ENCODE results near the gene BLTP3B.
A peak's percentile ranks its signal among the peaks of the same experiment; 100 is the strongest.

The BLTP3B gene

DNA sequence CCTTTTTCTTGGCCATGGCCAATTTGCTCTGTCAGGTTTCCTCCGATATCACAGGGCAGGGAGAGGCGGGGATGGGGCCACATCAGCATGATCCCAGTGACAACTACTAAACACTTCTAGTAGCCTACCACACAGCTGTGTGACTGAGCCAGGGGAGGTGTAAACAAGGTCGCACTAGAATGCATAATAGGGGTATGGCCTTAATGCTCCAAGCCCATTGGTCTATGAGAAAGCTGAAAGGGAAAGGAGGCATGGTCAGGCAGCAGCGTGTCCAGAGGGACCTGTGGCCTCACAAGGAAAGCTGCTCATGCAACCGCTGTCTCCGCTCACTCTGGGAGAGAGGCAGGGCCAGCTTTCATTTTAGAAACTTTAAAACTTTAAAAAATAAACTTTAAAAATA lies 30.4 kb upstream of the BLTP3B start:
- TF ChIP-seq POLR2A (IDR thresholded peaks at IDR 0.05; ENCODE audit: low read depth, low read length) (no peak), POLR2AphosphoS5 (IDR thresholded peaks at IDR 0.05; ENCODE audit: low read depth, low read length) (no peak), TAF1 (IDR thresholded peaks at IDR 0.05; ENCODE audit: borderline replicate concordance, low read depth, low read length) (no peak)
- DNase-seq (ENCODE audit: insufficient read length) (no peak), FAIRE-seq (no peak)

DNA sequence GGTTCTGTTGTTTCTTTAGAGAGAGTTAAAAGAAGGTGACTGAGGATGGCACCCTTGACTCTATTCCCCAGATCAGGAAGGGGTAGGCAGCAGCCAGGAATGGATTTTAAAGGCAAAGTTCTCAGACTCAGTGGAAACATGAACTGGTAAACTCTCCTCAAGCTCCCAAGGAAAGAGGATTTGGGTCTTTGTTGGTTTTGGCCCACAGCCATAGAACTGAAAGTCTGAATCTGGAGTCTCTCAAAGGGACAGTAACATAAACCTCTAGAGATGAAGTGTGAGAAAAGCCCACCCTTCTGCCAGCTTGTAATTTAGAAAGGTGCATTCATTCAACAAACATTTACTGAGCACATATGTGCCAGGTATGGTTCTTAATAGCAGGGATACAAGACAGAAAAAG lies 28.6 kb upstream of the BLTP3B start:
- TF ChIP-seq POLR2A (IDR thresholded peaks at IDR 0.05; ENCODE audit: low read depth, low read length), result no peak
- TF ChIP-seq TAF1 (IDR thresholded peaks at IDR 0.05; ENCODE audit: borderline replicate concordance, low read depth, low read length), result no peak
- TF ChIP-seq POLR2AphosphoS5 (IDR thresholded peaks at IDR 0.05; ENCODE audit: low read depth, low read length), result no peak
- FAIRE-seq (no peak), DNase-seq (ENCODE audit: insufficient read length) (no peak)

- no peak for FAIRE-seq
- TF ChIP-seq POLR2AphosphoS5 (IDR thresholded peaks at IDR 0.05; ENCODE audit: low read depth, low read length), result no peak
- no peak for DNase-seq (ENCODE audit: insufficient read length)
Measured at GRCh38 chr12:100170313-100170858, 27.7 kb upstream of the BLTP3B start.

DNA sequence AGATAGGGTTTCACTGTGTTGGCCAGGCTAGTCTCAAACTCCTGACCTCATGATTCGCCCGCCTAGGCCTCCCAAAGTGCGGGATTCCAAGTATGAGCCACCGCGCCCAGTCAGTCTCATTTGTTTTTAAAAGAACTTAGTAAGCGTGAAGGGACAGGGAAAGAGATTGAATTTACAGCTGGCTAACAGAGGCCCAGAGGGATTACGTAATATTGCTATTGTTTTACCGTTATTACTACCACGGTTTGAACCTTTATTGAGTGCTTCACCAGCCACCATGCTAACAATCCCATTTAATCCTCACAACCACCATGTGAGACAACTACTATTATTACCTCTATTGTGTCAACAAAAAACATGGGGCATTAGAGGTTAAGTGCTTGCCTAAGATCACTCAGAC lies 26.7 kb upstream of the BLTP3B start:
- FAIRE-seq, result no peak
- TF ChIP-seq POLR2A (IDR thresholded peaks at IDR 0.05; ENCODE audit: low read depth, low read length), result no peak
- TF ChIP-seq TAF1 (IDR thresholded peaks at IDR 0.05; ENCODE audit: borderline replicate concordance, low read depth, low read length), result no peak
- TF ChIP-seq POLR2AphosphoS5 (IDR thresholded peaks at IDR 0.05; ENCODE audit: low read depth, low read length), result no peak
- DNase-seq (ENCODE audit: insufficient read length), result no peak

DNA sequence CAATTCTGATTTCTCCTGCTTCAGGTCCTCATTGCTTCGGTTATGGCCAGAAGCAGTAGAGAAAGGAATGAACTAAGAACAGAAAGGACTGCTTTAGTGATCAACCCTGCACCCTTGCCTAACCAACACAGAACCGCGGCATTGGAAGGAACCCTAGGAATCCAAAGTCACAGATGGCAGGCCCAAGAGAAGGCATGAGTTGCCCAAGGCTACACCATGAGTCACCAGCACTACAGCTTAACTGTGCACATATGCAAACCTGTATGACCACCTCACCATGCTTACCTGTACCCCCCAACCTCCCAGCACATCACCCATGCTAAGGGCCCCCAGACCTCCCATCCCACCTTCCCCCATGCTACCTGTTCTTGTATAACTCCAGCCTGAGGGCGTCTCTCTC lies 25.9 kb upstream of the BLTP3B start:
- no peak for FAIRE-seq
- no peak for DNase-seq (ENCODE audit: insufficient read length)
- TF ChIP-seq POLR2AphosphoS5 (IDR thresholded peaks at IDR 0.05; ENCODE audit: low read depth, low read length) (no peak), TAF1 (IDR thresholded peaks at IDR 0.05; ENCODE audit: borderline replicate concordance, low read depth, low read length) (no peak), POLR2A (IDR thresholded peaks at IDR 0.05; ENCODE audit: low read depth, low read length) (no peak)

- DNase-seq (ENCODE audit: insufficient read length) (no peak), FAIRE-seq (no peak)
- TF ChIP-seq POLR2A (IDR thresholded peaks at IDR 0.05; ENCODE audit: low read depth, low read length), result no peak
Measured at GRCh38 chr12:100166232-100166631, 23.6 kb upstream of the BLTP3B start.

- TF ChIP-seq POLR2AphosphoS5 (IDR thresholded peaks at IDR 0.05; ENCODE audit: low read depth, low read length) (no peak), POLR2A (IDR thresholded peaks at IDR 0.05; ENCODE audit: low read depth, low read length) (no peak), TAF1 (IDR thresholded peaks at IDR 0.05; ENCODE audit: borderline replicate concordance, low read depth, low read length) (no peak)
- no peak for DNase-seq (ENCODE audit: insufficient read length)
Measured at GRCh38 chr12:100165356-100165755, 22.7 kb upstream of the BLTP3B start.

DNA sequence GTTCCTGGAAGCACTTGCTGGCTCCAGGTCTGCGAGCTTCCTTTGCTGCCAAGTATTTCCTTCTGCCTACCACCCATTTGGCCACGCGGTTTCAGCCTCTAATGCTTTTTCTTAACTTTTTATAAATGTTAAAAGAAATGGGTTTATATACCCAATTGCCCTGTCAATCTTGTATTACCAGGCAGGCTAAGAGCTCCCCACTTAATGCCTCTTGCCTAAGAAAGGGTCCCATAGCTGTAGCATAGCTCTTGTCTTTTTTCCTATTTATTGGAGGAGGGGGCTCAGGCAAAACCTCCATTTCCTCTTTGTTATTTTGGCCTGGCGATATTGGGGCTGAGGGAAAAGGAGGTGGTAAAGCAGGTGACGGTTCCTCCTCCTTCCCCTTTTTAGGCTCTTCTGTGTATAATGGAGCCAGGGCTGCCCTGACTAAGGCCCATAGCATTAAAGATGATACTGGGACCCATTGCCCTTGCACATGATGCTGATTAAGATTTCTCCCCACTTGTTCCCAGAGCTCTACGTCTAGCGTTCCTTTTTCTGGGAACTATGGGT lies 21.6 kb upstream of the BLTP3B start:
- FAIRE-seq, result no peak
- DNase-seq (ENCODE audit: insufficient read length), result no peak
- no peak for TF ChIP-seq TAF1 (IDR thresholded peaks at IDR 0.05; ENCODE audit: borderline replicate concordance, low read depth, low read length)
- TF ChIP-seq POLR2AphosphoS5 (IDR thresholded peaks at IDR 0.05; ENCODE audit: low read depth, low read length), result no peak
- TF ChIP-seq POLR2A (IDR thresholded peaks at IDR 0.05; ENCODE audit: low read depth, low read length), result no peak

More at GRCh38 chr12:100165356-100165755, 22.7 kb upstream of the BLTP3B start:
- FAIRE-seq, result no peak

GRCh38 chr12:100163416-100164152 lies 20.9 kb upstream of the BLTP3B start:
- DNase-seq (ENCODE audit: insufficient read length) (peak; percentile 70), FAIRE-seq (peak; percentile 82)
- no peak for TF ChIP-seq TAF1 (IDR thresholded peaks at IDR 0.05; ENCODE audit: borderline replicate concordance, low read depth, low read length)
- TF ChIP-seq POLR2A (IDR thresholded peaks at IDR 0.05; ENCODE audit: low read depth, low read length), result no peak
- no peak for TF ChIP-seq POLR2AphosphoS5 (IDR thresholded peaks at IDR 0.05; ENCODE audit: low read depth, low read length)

DNA sequence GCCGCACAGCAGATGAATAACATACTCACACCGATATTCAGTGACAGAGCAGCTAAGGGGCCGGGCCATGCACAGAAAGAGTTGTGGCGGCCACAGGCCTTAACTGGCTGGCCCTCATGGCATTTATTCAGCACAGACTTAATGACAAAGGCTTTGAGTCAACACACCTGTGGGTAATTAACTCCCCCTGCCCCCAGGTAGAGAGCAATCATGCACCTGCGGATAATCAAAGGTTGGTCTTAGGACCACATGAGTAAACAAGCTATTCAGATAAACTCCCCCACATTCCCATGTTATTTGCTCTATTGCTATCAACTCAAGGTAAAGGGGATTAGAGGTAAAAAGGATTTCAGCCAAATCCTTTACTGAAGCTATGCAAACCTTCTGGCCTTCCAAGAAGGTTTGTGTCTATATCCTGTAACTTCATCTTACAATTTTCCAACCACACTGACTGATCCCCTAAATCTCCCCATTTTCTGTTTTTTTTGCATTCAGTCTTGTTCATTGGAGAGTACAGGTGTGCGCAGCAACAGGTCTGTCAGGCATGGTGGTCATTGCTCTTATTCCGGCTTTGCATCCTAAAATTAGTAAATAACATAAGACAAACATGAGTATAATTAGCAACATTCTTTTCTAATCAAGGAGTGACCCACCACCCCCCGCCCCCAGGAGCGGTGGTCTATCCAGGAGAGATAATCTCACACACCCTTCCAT lies 16.9 kb upstream of the BLTP3B start:
- FAIRE-seq (no peak), DNase-seq (ENCODE audit: insufficient read length) (no peak)
- TF ChIP-seq POLR2AphosphoS5 (IDR thresholded peaks at IDR 0.05; ENCODE audit: low read depth, low read length) (no peak), TAF1 (IDR thresholded peaks at IDR 0.05; ENCODE audit: borderline replicate concordance, low read depth, low read length) (no peak), POLR2A (IDR thresholded peaks at IDR 0.05; ENCODE audit: low read depth, low read length) (no peak)

- no peak for DNase-seq (ENCODE audit: insufficient read length)
- TF ChIP-seq POLR2A (IDR thresholded peaks at IDR 0.05; ENCODE audit: low read depth, low read length), result no peak
- no peak for TF ChIP-seq POLR2AphosphoS5 (IDR thresholded peaks at IDR 0.05; ENCODE audit: low read depth, low read length)
- TF ChIP-seq TAF1 (IDR thresholded peaks at IDR 0.05; ENCODE audit: borderline replicate concordance, low read depth, low read length), result no peak
- no peak for FAIRE-seq
Measured at GRCh38 chr12:100158535-100158934, 15.9 kb upstream of the BLTP3B start.

GRCh38 chr12:100157427-100157821 lies 14.8 kb upstream of the BLTP3B start:
- DNase-seq (ENCODE audit: insufficient read length), result no peak
- TF ChIP-seq POLR2AphosphoS5 (IDR thresholded peaks at IDR 0.05; ENCODE audit: low read depth, low read length), result no peak
- no peak for TF ChIP-seq POLR2A (IDR thresholded peaks at IDR 0.05; ENCODE audit: low read depth, low read length)
- no peak for TF ChIP-seq TAF1 (IDR thresholded peaks at IDR 0.05; ENCODE audit: borderline replicate concordance, low read depth, low read length)
- no peak for FAIRE-seq

Data from GM12892 (cell line).